Measurements from ENCODE around the gene MOV10. TPM values are rescaled to one million over a fixed set of nuclear protein-coding genes. Genes with fewer than 3 reads are reported as not detected.

MOV10 gene
- total and polyA plus RNA-seq, 9 of the 15 experiments (the other 6 are each of a cell fraction or from before 2014, with no cell fraction given), result 16.7 to 105 (median 49.5) TPM

- no peak for TF ChIP-seq NUFIP1 (IDR thresholded peaks at IDR 0.05; ENCODE audit: partially characterized antibody)
- no peak for TF ChIP-seq CHCHD3 (CRISPR knock-in tag; IDR thresholded peaks at IDR 0.05)
- no peak for TF ChIP-seq RNF2 (IDR thresholded peaks at IDR 0.05)
- TF ChIP-seq SMARCE1 (IDR thresholded peaks at IDR 0.05), result no peak
- TF ChIP-seq, protein P1, sequence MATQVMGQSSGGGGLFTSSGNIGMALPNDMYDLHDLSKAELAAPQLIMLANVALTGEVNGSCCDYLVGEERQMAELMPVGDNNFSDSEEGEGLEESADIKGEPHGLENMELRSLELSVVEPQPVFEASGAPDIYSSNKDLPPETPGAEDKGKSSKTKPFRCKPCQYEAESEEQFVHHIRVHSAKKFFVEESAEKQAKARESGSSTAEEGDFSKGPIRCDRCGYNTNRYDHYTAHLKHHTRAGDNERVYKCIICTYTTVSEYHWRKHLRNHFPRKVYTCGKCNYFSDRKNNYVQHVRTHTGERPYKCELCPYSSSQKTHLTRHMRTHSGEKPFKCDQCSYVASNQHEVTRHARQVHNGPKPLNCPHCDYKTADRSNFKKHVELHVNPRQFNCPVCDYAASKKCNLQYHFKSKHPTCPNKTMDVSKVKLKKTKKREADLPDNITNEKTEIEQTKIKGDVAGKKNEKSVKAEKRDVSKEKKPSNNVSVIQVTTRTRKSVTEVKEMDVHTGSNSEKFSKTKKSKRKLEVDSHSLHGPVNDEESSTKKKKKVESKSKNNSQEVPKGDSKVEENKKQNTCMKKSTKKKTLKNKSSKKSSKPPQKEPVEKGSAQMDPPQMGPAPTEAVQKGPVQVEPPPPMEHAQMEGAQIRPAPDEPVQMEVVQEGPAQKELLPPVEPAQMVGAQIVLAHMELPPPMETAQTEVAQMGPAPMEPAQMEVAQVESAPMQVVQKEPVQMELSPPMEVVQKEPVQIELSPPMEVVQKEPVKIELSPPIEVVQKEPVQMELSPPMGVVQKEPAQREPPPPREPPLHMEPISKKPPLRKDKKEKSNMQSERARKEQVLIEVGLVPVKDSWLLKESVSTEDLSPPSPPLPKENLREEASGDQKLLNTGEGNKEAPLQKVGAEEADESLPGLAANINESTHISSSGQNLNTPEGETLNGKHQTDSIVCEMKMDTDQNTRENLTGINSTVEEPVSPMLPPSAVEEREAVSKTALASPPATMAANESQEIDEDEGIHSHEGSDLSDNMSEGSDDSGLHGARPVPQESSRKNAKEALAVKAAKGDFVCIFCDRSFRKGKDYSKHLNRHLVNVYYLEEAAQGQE (IDR thresholded peaks at IDR 0.05; ENCODE audit: borderline replicate concordance), result peak; percentile 74
- TF ChIP-seq, protein P1 (CRISPR knock-in tag; IDR thresholded peaks at IDR 0.05; ENCODE audit: low read depth), result no peak
- TF ChIP-seq ZNF436 (CRISPR knock-in tag; IDR thresholded peaks at IDR 0.05), result no peak
- peak; percentile 29 for TF ChIP-seq FIP1L1 (IDR thresholded peaks at IDR 0.05; ENCODE audit: low read depth, low read length, poor library complexity, severe bottlenecking)
These were observed 44.4 kb downstream of the MOV10 start (continued) for GRCh38 chr1:112718691-112719418.
